Transverse colon (tissue), 4 donors: ENCODE results near the gene KLHL9. TPM values are rescaled to one million over a fixed set of nuclear protein-coding genes. Genes with fewer than 3 reads are reported as not detected.
A peak's percentile ranks its signal among the peaks of the same experiment; 100 is the strongest.
"Not testable (repeated sequence)": the region's sequence is repeated elsewhere in the genome, so short reads cannot be mapped to it uniquely, and the experiment has no call there.

Experiments
- DNase-seq: peaks from one replicate; pipeline ENCODE4 v3.0.0-alpha.2; 2019
- H3K27ac ChIP-seq, 4 donors: fragments of 200-600 bp; sonication (generic); 2 replicates each; pipeline ENCODE4 v1.5.1; 2016 to 2018; ENCODE audit warnings: inconsistent platforms in 4 of 4
- H3K27me3 ChIP-seq: fragments of 200-600 bp; sonication (generic); 2 replicates; pipeline ENCODE4 v1.5.1; 2017; ENCODE audit warnings: inconsistent platforms
- H3K36me3 ChIP-seq, 4 donors: fragments of 200-600 bp; sonication (generic); 2 replicates each; pipeline ENCODE4 v1.5.1; 2017 to 2019; ENCODE audit warnings: inconsistent platforms in 4 of 4
- H3K4me1 ChIP-seq, 4 donors: fragments of 200-600 bp; sonication (generic); 2 replicates each; pipeline ENCODE4 v1.5.1; 2017 to 2020; ENCODE audit warnings: inconsistent platforms in 4 of 4
- H3K4me3 ChIP-seq, 4 donors: fragments of 200-600 bp; sonication (generic); 1 replicate in 1 of 4; 2 replicates in 3 of 4; pipeline versions ENCODE4 v1.5.1 to v1.6.1; 2017 to 2019; ENCODE audit warnings: inconsistent platforms in 4 of 4
- H3K9me3 ChIP-seq, 2 donors: fragments of 200-600 bp; sonication (generic); 2 replicates each; pipeline ENCODE4 v1.5.1; 2017 to 2019; ENCODE audit warnings: inconsistent platforms in 2 of 2
- CTCF ChIP-seq, 5 experiments: fragments of 200-600 bp in 3 of 5; fragments of 450-650 bp in 2 of 5; sonication (generic) in 3 of 5; IDR thresholded peaks; 1 replicate in 2 of 5; 2 replicates in 3 of 5; pipeline ENCODE4 v1.5.1; 2016 to 2017; ENCODE audit warnings: antibody characterized with exemption in 5 of 5, inconsistent platforms in 3 of 5, mild to moderate bottlenecking in 2 of 5, moderate library complexity in 1 of 5
- EP300 ChIP-seq: sonication (generic); formaldehyde crosslinking; IDR thresholded peaks from one replicate; pipeline ENCODE4 v1.6.1; 2017; ENCODE audit warnings: antibody characterized with exemption, low read depth
- POLR2A ChIP-seq: fragments of 450-650 bp; IDR thresholded peaks from one replicate; pipeline ENCODE4 v1.6.1; 2016; ENCODE audit warnings: antibody characterized with exemption, mild to moderate bottlenecking, moderate library complexity
- POLR2AphosphoS5 ChIP-seq, 3 donors: sonication (generic); formaldehyde crosslinking; IDR thresholded peaks; one replicate each; pipeline ENCODE4 v1.6.1; 2016; ENCODE audit warnings: antibody characterized with exemption in 3 of 3
- WGBS, 2 donors: methylation state at CpG; one replicate each; pipeline ENCODE4 v1.1.5; 2018; ENCODE audit warnings: low coverage in 1 of 2; 5-methylcytosine and 5-hydroxymethylcytosine counted together
- in situ Hi-C, 4 donors: fragments of 200-750 bp; cut with MboI; loops; one replicate each; pipeline versions ENCODE4 v1.15.0 to v1.15.1; 2017; ENCODE audit warnings: low sequenced_read_pairs in 3 of 4, low pct_ligation_motif_present in 1 of 4, low pct_unique_long_range_greater_than_20kb in 1 of 4
- intact Hi-C: fragments of 100-400 bp; cut with DNase I; formaldehyde crosslinking; loops from one replicate; pipeline ENCODE4 v1.15.1; 2023; ENCODE audit warnings: low total_unique reads
- total RNA-seq, 4 donors: library from RNA; depleted of rRNA; stranded (reverse); fragments of >200 nt; gene quantifications; one replicate each; pipeline ENCODE4 v1.1.0, GENCODE V29; 2016

KLHL9 gene
- 10 to 100 TPM in 3 of 4 donors, 1 to 10 TPM in 1; 4.6 to 27.2 (median 19.5) TPM for total RNA-seq

GRCh38 chr9:21334701-21335632, at the start of gene KLHL9:
Gene KLHL9, minus strand, starts transcription at chr9:21335404. Its CDS starts 545 bp downstream, at chr9:21334859.
- H3K27me3 ChIP-seq = no peaks in the 10 kb centered on the region
- TF ChIP-seq CTCF (IDR thresholded peaks at IDR 0.05) = no peak
- peak; percentile 69 for TF ChIP-seq POLR2A
- peak; percentile 59 to 83 (median 77) for TF ChIP-seq POLR2AphosphoS5 (IDR thresholded peaks at IDR 0.05)
- H3K9me3 ChIP-seq = no peaks in the 10 kb centered on the region
- H3K36me3 ChIP-seq = no peaks in the 10 kb centered on the region
- intact Hi-C loops (no loop called here), in situ Hi-C loops (no loop called here)
- H3K4me1 ChIP-seq = peaks cover 6 to 52% (median 34%) of the 10 kb centered on the region in 4 donors
- peak; percentile 94 for DNase-seq
- peak within 1 kb of the TSS; percentile 91 to 96 (median 94) for H3K27ac ChIP-seq
- 0 to 1% methylated on average over 5 to 37 of the region's 55 CpGs for WGBS, 2 donors
- peak within 1 kb of the TSS; percentile 44 to 82 (median 68) for H3K4me3 ChIP-seq

- in situ Hi-C loops = no loop called here
- H3K27ac ChIP-seq = no peak overlapping the region
- H3K4me3 ChIP-seq = no peak overlapping the region
- WGBS, 2 donors = 56 to 60% methylated on average over 4 of the region's 4 CpGs
- peaks cover 43% of the 10 kb centered on the region for H3K27me3 ChIP-seq
- no peaks in the 10 kb centered on the region for H3K36me3 ChIP-seq
- H3K9me3 ChIP-seq = no peaks in the 10 kb centered on the region
- peaks cover 0 to 6% (median 0%) of the 10 kb centered on the region in 4 donors for H3K4me1 ChIP-seq
- intact Hi-C loops = no loop called here
- DNase-seq = no peak
- no peak for TF ChIP-seq POLR2AphosphoS5 (IDR thresholded peaks at IDR 0.05)
- TF ChIP-seq POLR2A = no peak
- no peak for TF ChIP-seq EP300
- TF ChIP-seq CTCF (IDR thresholded peaks at IDR 0.05) = no peak
Measured at GRCh38 chr9:21383627-21384026, 48.4 kb upstream of the KLHL9 start.

- Histone ChIP-seq H3K4me1 (peaks cover 0 to 6% (median 0%) of the 10 kb centered on the region in 4 donors), H3K9me3 (no peaks in the 10 kb centered on the region), H3K36me3 (no peaks in the 10 kb centered on the region), H3K4me3 (no peak overlapping the region), H3K27me3 (peaks cover 31% of the 10 kb centered on the region), H3K27ac (no peak overlapping the region)
- no peak for DNase-seq
- WGBS, 2 donors = 13 to 45% methylated on average over 3 to 5 of the region's 5 CpGs
- in situ Hi-C loops (no loop called here), intact Hi-C loops (no loop called here)
- TF ChIP-seq CTCF (IDR thresholded peaks at IDR 0.05) (no peak), POLR2AphosphoS5 (IDR thresholded peaks at IDR 0.05) (no peak), POLR2A (no peak), EP300 (no peak)
Measured at GRCh38 chr9:21381448-21382339, 46.5 kb upstream of the KLHL9 start.

GRCh38 chr9:21371467-21371866, 36.3 kb upstream of the KLHL9 start:
- H3K4me3 ChIP-seq, H3K27ac ChIP-seq, in situ Hi-C loops, H3K4me1 ChIP-seq, DNase-seq, H3K36me3 ChIP-seq, intact Hi-C loops, H3K9me3 ChIP-seq: not testable (repeated sequence)
- H3K27me3 ChIP-seq = peaks cover 11% of the 10 kb centered on the region
- WGBS, 2 donors = 50 to 64% methylated on average over 1 to 4 of the region's 4 CpGs
